Embryonic facial prominence (tissue), 1 donor: ENCODE results near the gene IL25.
"Not testable (repeated sequence)": the region's sequence is repeated elsewhere in the genome, so short reads cannot be mapped to it uniquely, and the experiment has no call there.

Experiments used
- DNase-seq: peaks from one replicate; pipeline ENCODE4 v3.0.0-alpha.2; 2016; ENCODE audit errors: extremely low spot score

Gene IL25

DNA sequence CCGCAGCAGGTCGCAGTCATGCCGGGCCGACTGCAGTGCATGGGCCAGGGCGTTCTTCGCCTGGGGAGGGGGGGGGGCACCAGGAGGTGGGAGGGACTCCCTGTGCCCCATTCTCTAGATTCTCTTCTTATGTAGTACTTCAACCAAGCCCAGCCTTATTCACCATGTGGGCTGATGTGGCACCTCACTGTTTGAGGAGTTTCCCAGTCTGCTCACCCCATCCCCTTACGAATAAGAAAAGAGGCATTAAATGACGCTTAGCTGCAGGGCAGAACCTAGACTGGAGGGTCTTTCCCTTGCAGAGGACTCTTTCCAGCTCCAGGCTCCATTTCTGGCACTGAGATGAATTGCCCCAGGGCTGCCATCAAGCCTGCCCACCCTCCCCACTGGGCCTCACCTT lies 16.4 kb downstream of the IL25 start:
- DNase-seq = no peak

GRCh38 chr14:23389396-23389795 lies 16.8 kb downstream of the IL25 start:
- DNase-seq = no peak

DNA sequence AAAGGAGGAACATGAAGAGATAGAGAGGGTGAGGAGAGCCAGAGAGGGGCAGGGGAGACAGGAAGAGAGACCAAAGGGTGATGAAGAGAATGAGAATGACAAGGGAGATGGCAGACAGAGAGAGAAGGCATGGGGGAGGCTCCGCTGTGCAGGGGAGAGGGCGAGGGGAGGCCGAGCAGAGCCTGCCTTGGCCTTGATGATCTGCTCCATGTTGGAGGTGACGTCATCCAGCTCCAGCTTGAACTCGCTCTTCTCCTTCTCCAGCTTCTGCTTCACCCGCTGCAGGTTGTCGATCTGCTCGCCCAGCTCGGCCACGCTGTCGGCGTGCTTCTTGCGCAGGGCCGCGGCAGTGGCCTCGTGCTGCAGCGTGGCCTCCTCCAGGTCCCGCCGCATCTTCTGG lies 17.3 kb downstream of the IL25 start:
- DNase-seq = not testable (repeated sequence)

DNA sequence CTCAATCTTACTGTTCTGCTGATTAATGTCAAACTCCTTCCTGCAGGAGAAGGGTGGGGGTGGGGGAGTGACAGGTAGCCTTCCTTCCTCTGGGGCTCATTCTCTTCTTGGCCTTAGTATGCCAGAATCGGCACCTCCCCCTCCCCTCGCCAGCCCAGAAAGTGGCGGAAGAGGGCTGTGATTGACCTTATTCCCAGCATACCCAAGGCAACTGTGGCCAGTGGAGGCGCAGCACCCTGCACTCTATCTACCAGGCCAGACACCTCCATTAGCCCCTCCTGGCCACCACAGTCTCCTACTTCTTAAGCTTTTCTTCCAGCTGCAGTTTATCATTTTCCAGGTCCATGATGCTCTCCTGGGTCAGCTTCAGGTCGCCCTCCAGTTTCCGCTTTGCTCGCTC lies 20.0 kb downstream of the IL25 start:
- no peak for DNase-seq

- no peak for DNase-seq
Observed at GRCh38 chr14:23396126-23396525, 23.5 kb downstream of the IL25 start.

- no peak for DNase-seq
Observed at GRCh38 chr14:23396781-23397407, 24.3 kb downstream of the IL25 start.

GRCh38 chr14:23398348-23398747 lies 25.7 kb downstream of the IL25 start:
- no peak for DNase-seq

- no peak for DNase-seq
Observed at GRCh38 chr14:23399136-23399535, 26.5 kb downstream of the IL25 start.

DNA sequence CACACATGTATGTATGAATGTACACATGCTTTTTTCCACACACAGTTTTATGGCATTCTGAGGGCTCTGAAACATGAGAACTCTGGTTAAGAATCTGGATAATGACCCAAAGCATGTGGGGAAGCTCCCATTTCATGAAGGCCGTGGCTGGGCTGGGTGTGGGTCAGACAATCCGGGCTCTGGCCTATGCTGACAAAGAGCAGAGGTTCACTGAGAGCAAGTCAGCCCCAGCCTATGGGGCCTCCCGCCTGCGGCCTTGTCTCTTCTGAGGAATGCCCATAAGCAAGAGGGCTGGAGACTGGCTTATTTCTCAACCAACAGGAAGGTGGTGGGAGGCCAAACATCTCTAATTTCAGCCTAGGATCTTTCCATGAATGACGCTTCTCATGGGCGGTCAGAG lies 27.0 kb downstream of the IL25 start:
- no peak for DNase-seq

- DNase-seq = not testable (repeated sequence)
Observed at GRCh38 chr14:23400496-23401149, 28.0 kb downstream of the IL25 start.

DNA sequence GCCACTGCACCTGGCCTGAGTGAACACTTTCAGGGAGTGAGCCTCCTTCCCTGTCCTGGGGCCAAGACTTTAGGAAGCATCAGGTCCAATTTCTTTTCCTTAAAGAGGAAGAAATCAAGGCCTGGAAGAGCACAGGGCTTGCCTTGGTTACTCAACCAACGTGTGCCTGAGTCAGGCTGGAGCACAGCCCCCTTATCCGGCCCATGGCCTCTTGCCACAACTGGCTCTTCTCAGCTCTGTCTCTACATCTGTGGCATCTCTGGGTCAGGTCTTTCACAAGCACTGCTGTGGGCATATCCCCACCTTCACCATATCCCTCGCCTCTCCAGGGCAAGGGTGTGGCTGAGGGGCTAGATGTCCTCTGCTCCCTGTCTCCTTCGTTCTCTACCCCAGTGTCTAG lies 28.7 kb downstream of the IL25 start:
- DNase-seq = no peak

- no peak for DNase-seq
Observed at GRCh38 chr14:23402296-23403138, 29.9 kb downstream of the IL25 start.

GRCh38 chr14:23403139-23403438 lies 30.5 kb downstream of the IL25 start:
- DNase-seq = no peak

GRCh38 chr14:23403908-23404307 lies 31.3 kb downstream of the IL25 start:
- no peak for DNase-seq

- no peak for DNase-seq
Observed at GRCh38 chr14:23404331-23404900, 31.8 kb downstream of the IL25 start.

GRCh38 chr14:23405096-23405495 lies 32.5 kb downstream of the IL25 start:
- no peak for DNase-seq

DNA sequence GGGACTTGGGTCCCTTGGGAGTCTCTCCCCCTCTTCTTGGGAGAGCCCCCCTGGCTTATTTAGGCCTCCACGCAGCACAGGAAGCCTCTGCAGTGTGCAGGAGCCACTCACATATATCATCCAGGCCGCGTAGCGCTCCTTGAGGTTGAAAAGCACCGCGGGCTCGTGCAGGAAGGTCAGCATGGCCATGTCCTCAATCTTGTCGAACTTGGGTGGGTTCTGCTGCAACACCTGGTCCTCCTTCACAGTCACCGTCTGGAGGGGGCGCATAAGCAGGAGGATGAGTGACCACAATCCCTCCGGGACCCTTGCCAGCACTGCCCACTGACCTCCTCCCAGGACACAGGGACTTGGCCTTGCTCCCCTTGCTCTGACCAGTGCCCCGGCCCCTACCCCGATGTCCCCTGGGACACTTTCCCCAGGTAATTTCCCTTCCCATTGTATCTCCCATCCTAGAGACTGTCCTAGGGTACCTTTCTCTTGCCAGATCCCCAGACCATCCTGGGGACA lies 33.0 kb downstream of the IL25 start:
- no peak for DNase-seq

- DNase-seq = no peak
Observed at GRCh38 chr14:23406244-23406643, 33.6 kb downstream of the IL25 start.

- DNase-seq = no peak
Observed at GRCh38 chr14:23406725-23407355, 34.2 kb downstream of the IL25 start.

DNA sequence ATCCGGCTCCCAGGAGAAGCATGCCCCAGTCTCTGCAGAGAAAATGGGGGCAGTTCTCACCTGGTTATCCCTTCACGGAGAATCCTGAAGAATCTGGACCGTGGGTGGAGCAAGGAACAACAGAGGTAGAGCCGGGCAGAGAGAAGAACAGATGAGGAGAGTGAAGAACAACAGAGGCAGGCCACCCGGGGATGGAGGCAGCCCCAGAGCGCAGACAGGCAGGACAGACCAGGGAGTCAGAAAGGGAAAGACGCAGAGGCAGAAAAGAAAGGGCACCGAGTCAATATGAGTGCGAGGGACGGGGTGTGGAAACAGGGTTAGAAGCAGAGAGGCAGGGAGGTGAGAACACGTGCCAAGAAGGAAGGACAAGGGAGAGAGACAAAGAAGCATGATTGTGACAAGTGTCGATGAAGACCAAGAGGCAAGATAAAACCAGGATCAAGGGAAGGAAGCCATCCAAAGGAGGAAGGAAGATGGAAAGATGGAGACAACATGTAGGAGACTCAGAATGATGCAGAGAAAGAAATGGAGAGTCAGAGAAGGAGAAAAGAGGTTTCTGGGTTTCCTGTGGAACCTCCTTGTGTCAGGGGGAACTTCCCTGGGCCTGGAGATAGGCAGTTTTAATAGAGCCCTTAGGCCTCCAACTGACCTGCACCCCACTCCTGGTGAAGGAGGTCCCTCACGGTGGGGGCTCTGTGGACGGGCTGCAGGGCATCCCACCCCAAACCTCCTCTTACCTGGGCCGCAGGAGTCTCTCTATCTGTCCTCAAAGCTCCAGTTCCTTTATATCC lies 35.1 kb downstream of the IL25 start, which contains the start of gene MYH6:
TSS of gene MYH6 (minus strand) at position 758 of the 791 bp plus-strand sequence. CDS start 1,050 bp downstream, outside the sequence.
- no peak for DNase-seq

- DNase-seq = no peak
Observed at GRCh38 chr14:23408307-23408630, 35.7 kb downstream of the IL25 start.
